GM23338 (cell line): ENCODE data around the gene KIF6. TPM values are rescaled to one million over a fixed set of nuclear protein-coding genes. Genes with fewer than 3 reads are reported as not detected.

Experiments used
- ATAC-seq: fragments of 200-7000 bp; cut with Tn5 transposase; 3 replicates; pipeline ENCODE4 v1.9.1; 2020
- DNase-seq: peaks from one replicate; pipeline ENCODE4 v3.0.0-alpha.2; 2015; ENCODE audit warnings: low spot score
- H2AFZ ChIP-seq: fragments of 200-600 bp; sonication (generic); 2 replicates; pipeline ENCODE4 v1.8.0; 2016; ENCODE audit warnings: antibody characterized with exemption, mild to moderate bottlenecking, moderate library complexity
- H3F3A ChIP-seq: fragments of 200-600 bp; sonication (generic); replicated peaks from 2 replicates; pipeline ENCODE4 v1.8.0; 2017; ENCODE audit warnings: antibody characterized with exemption, mixed run types, low read depth
- H3K27ac ChIP-seq: fragments of 200-600 bp; sonication (generic); 2 replicates; pipeline ENCODE4 v1.6.1; 2016; ENCODE audit warnings: low read depth
- H3K27me3 ChIP-seq: fragments of 200-600 bp; sonication (generic); 2 replicates; pipeline ENCODE4 v1.8.0; 2016; ENCODE audit warnings: mild to moderate bottlenecking, mixed run types, moderate library complexity; ENCODE audit not compliant: insufficient read depth
- H3K36me3 ChIP-seq: fragments of 200-600 bp; sonication (generic); 2 replicates; pipeline ENCODE4 v1.8.0; 2016; ENCODE audit warnings: mild to moderate bottlenecking; ENCODE audit not compliant: insufficient read depth
- H3K4me1 ChIP-seq: fragments of 200-600 bp; sonication (generic); 2 replicates; pipeline ENCODE4 v1.8.0; 2016; ENCODE audit warnings: mild to moderate bottlenecking, moderate library complexity; ENCODE audit not compliant: insufficient read depth
- H3K4me2 ChIP-seq: fragments of 200-600 bp; sonication (generic); 2 replicates; pipeline ENCODE4 v1.7.1; 2017; ENCODE audit warnings: mixed run types
- H3K4me3 ChIP-seq: fragments of 200-600 bp; sonication (generic); 2 replicates; pipeline ENCODE4 v1.6.1; 2016; ENCODE audit warnings: mixed run types
- H3K79me2 ChIP-seq: fragments of 200-600 bp; sonication (generic); replicated peaks from 2 replicates; pipeline ENCODE4 v1.8.0; 2017; ENCODE audit warnings: mild to moderate bottlenecking; ENCODE audit not compliant: insufficient read depth
- H3K9me2 ChIP-seq: fragments of 200-600 bp; sonication (generic); 2 replicates; pipeline ENCODE4 v1.8.0; 2017; ENCODE audit not compliant: insufficient read depth
- H4K20me1 ChIP-seq: fragments of 200-600 bp; sonication (generic); replicated peaks from 2 replicates; pipeline ENCODE4 v1.8.0; 2017; ENCODE audit warnings: mild to moderate bottlenecking; ENCODE audit not compliant: insufficient read depth
- H3K27ac Mint-ChIP-seq: 2 replicates; pipeline ENCODE4 v1.8.0; 2020; ENCODE audit warnings: inconsistent platforms, mild to moderate bottlenecking, moderate library complexity, mixed read lengths
- H3K27me3 Mint-ChIP-seq: 3 replicates; pipeline ENCODE4 v1.8.0; 2022; ENCODE audit warnings: low read depth, mild to moderate bottlenecking, moderate library complexity, mixed read lengths, inconsistent platforms; ENCODE audit not compliant: insufficient read depth, poor library complexity
- H3K36me3 Mint-ChIP-seq: 3 replicates; pipeline ENCODE4 v1.8.0; 2021; ENCODE audit warnings: low read depth, mild to moderate bottlenecking, inconsistent platforms, moderate library complexity, mixed read lengths
- H3K4me1 Mint-ChIP-seq: 3 replicates; pipeline ENCODE4 v1.8.0; 2020; ENCODE audit warnings: mild to moderate bottlenecking, inconsistent platforms, mixed read lengths
- H3K4me3 Mint-ChIP-seq: 3 replicates; pipeline ENCODE4 v1.8.0; 2021; ENCODE audit warnings: moderate library complexity, mild to moderate bottlenecking, inconsistent platforms, mixed read lengths
- H3K9me3 Mint-ChIP-seq: 3 replicates; pipeline ENCODE4 v1.8.0; 2020; ENCODE audit warnings: moderate library complexity, mild to moderate bottlenecking, inconsistent platforms, mixed read lengths
- CREB1 ChIP-seq: fragments of 250-450 bp; sonication (Bioruptor Pico); IDR thresholded peaks from 2 replicates; pipeline ENCODE4 v1.5.0; 2020; ENCODE audit warnings: low read depth, mild to moderate bottlenecking, moderate library complexity
- EZH2 ChIP-seq: fragments of 200-600 bp; sonication (generic); IDR thresholded peaks from one replicate; pipeline ENCODE4 v1.8.0; 2017; ENCODE audit warnings: antibody characterized with exemption, mild to moderate bottlenecking, low read depth; ENCODE audit not compliant: unreplicated experiment
- EZH2phosphoT487 ChIP-seq: fragments of 200-600 bp; sonication (generic); IDR thresholded peaks from one replicate; pipeline ENCODE4 v1.8.1; 2018; ENCODE audit warnings: antibody characterized with exemption; ENCODE audit not compliant: unreplicated experiment
- JUNB ChIP-seq: IDR thresholded peaks from one replicate; pipeline ENCODE4 v1.6.1; 2016; ENCODE audit warnings: antibody characterized with exemption; ENCODE audit not compliant: unreplicated experiment
- NANOG ChIP-seq: IDR thresholded peaks from 2 replicates; pipeline ENCODE4 v1.6.1; 2016; ENCODE audit warnings: antibody characterized with exemption, borderline replicate concordance
- POLR2AphosphoS5 ChIP-seq: IDR thresholded peaks from 2 replicates; pipeline ENCODE4 v1.6.1; 2016; ENCODE audit warnings: antibody characterized with exemption, low read depth
- STAT1 ChIP-seq: IDR thresholded peaks from one replicate; pipeline ENCODE4 v1.6.1; 2016; ENCODE audit warnings: antibody characterized with exemption; ENCODE audit not compliant: unreplicated experiment
- ZNF114 ChIP-seq: fragments of 250-450 bp; sonication (Bioruptor Pico); IDR thresholded peaks from 2 replicates; pipeline ENCODE4 v1.5.0; 2020; ENCODE audit warnings: mild to moderate bottlenecking, moderate library complexity
- ZNF331 ChIP-seq: fragments of 250-450 bp; sonication (Bioruptor Pico); IDR thresholded peaks from 2 replicates; pipeline ENCODE4 v1.5.0; 2020; ENCODE audit warnings: low read depth, mild to moderate bottlenecking, moderate library complexity
- polyA plus RNA-seq: library from polyadenylated mRNA; unstranded; fragments of >200 nt; fragmentation: Nextera tagmentation; extraction: Ambion mirVana; gene quantifications from 2 replicates; pipeline ENCODE4 v1.2.1, GENCODE V29; 2016
- total RNA-seq: library from RNA; depleted of rRNA; stranded (reverse); fragments of >200 nt; shearing (Covaris generic); gene quantifications from 2 replicates; pipeline ENCODE4 v1.2.3, GENCODE V29; 2014
- TF ChIP-seq, protein P1 (sequence below): fragments of 250-450 bp; sonication (Bioruptor Pico); IDR thresholded peaks from 2 replicates; pipeline ENCODE4 v1.5.0; 2020; ENCODE audit warnings: mild to moderate bottlenecking, moderate library complexity
- TF ChIP-seq, protein P2 (sequence below): IDR thresholded peaks from 2 replicates; pipeline ENCODE4 v1.6.1; 2016; ENCODE audit warnings: antibody characterized with exemption
- TF ChIP-seq, protein P3 (sequence below): IDR thresholded peaks from one replicate; pipeline ENCODE4 v1.6.1; 2018; ENCODE audit warnings: antibody characterized with exemption; ENCODE audit not compliant: unreplicated experiment
- TF ChIP-seq, protein P4 (sequence below), 2 experiments: fragments of 200-600 bp in 1 of 2; sonication (generic) in 1 of 2; conservative IDR thresholded peaks; 2 replicates each; pipeline versions ENCODE4 v1.5.1 to v1.6.1; 2016 to 2017; ENCODE audit warnings: antibody characterized with exemption in 2 of 2, low read depth in 2 of 2, mild to moderate bottlenecking in 2 of 2, moderate library complexity in 1 of 2

Gene KIF6
- total and polyA plus RNA-seq, 2 experiments from 2014 or later: 0.87 to 1.7 TPM

DNA sequence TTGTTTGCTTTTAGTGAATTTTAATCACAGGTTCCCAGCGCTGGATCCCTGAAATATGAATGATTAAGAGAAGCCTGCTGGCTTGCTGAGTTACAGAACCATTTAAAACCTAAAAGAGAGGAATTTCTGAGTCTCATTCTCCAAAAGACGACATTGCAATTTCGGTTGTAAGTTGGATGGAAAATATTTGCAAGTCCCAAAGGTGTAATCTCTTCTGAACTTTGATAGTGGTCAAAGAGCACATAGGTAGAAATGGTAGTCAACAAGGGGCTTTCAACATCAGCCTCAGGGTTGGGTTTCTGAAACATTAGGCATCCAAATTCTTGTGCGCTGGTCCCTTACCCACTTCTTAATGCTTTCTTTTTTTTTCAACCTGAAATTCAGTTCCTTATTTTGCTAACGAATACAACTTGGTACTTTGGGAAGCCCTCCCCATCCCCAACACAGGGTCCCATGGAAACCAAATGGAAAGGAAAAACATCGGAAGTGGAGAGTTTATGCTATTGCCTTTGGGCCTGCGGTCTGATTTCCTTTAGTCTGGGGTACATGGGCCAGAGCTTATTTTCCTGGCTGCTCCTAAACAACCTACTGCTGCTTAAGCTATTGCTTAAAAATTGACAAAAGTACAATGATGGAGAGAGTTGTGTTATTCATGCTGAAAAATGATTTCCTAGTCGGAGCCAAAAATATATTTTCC is 285.7 kb downstream of the KIF6 start:
- Histone ChIP-seq H3K27me3 (no peaks in the 10 kb centered on the region), H3F3A (no peaks in the 10 kb centered on the region), H3K9me2 (peaks cover 8% of the 10 kb centered on the region; the same call in 1 of the 2 replicates), H2AFZ (no peak overlapping the region), H3K4me2 (no peak overlapping the region), H3K79me2 (no peaks in the 10 kb centered on the region), H3K4me1 (no peaks in the 10 kb centered on the region; the same call in 1 of the 2 replicates), H3K4me3 (no peak overlapping the region), H3K27ac (no peak overlapping the region), H4K20me1 (no peaks in the 10 kb centered on the region), H3K36me3 (no peaks in the 10 kb centered on the region)
- no peak for ATAC-seq
- H3K36me3 Mint-ChIP-seq: no peaks in the 10 kb centered on the region
- DNase-seq: no peak
- H3K27me3 Mint-ChIP-seq: peaks cover 4% of the 10 kb centered on the region
- peaks cover under 1% of the 10 kb centered on the region; the same call in 1 of the 3 replicates for H3K4me1 Mint-ChIP-seq
- H3K4me3 Mint-ChIP-seq: no peak overlapping the region
- H3K9me3 Mint-ChIP-seq: no peaks in the 10 kb centered on the region
- H3K27ac Mint-ChIP-seq: no peak overlapping the region
- TF ChIP-seq EZH2phosphoT487 (no peak), CREB1 (CRISPR knock-in tag) (no peak), ZNF331 (CRISPR knock-in tag) (no peak), POLR2AphosphoS5 (no peak), NANOG (no peak), EZH2 (no peak), STAT1 (no peak), ZNF114 (CRISPR knock-in tag) (no peak), JUNB (no peak)
- TF ChIP-seq, protein P1, sequence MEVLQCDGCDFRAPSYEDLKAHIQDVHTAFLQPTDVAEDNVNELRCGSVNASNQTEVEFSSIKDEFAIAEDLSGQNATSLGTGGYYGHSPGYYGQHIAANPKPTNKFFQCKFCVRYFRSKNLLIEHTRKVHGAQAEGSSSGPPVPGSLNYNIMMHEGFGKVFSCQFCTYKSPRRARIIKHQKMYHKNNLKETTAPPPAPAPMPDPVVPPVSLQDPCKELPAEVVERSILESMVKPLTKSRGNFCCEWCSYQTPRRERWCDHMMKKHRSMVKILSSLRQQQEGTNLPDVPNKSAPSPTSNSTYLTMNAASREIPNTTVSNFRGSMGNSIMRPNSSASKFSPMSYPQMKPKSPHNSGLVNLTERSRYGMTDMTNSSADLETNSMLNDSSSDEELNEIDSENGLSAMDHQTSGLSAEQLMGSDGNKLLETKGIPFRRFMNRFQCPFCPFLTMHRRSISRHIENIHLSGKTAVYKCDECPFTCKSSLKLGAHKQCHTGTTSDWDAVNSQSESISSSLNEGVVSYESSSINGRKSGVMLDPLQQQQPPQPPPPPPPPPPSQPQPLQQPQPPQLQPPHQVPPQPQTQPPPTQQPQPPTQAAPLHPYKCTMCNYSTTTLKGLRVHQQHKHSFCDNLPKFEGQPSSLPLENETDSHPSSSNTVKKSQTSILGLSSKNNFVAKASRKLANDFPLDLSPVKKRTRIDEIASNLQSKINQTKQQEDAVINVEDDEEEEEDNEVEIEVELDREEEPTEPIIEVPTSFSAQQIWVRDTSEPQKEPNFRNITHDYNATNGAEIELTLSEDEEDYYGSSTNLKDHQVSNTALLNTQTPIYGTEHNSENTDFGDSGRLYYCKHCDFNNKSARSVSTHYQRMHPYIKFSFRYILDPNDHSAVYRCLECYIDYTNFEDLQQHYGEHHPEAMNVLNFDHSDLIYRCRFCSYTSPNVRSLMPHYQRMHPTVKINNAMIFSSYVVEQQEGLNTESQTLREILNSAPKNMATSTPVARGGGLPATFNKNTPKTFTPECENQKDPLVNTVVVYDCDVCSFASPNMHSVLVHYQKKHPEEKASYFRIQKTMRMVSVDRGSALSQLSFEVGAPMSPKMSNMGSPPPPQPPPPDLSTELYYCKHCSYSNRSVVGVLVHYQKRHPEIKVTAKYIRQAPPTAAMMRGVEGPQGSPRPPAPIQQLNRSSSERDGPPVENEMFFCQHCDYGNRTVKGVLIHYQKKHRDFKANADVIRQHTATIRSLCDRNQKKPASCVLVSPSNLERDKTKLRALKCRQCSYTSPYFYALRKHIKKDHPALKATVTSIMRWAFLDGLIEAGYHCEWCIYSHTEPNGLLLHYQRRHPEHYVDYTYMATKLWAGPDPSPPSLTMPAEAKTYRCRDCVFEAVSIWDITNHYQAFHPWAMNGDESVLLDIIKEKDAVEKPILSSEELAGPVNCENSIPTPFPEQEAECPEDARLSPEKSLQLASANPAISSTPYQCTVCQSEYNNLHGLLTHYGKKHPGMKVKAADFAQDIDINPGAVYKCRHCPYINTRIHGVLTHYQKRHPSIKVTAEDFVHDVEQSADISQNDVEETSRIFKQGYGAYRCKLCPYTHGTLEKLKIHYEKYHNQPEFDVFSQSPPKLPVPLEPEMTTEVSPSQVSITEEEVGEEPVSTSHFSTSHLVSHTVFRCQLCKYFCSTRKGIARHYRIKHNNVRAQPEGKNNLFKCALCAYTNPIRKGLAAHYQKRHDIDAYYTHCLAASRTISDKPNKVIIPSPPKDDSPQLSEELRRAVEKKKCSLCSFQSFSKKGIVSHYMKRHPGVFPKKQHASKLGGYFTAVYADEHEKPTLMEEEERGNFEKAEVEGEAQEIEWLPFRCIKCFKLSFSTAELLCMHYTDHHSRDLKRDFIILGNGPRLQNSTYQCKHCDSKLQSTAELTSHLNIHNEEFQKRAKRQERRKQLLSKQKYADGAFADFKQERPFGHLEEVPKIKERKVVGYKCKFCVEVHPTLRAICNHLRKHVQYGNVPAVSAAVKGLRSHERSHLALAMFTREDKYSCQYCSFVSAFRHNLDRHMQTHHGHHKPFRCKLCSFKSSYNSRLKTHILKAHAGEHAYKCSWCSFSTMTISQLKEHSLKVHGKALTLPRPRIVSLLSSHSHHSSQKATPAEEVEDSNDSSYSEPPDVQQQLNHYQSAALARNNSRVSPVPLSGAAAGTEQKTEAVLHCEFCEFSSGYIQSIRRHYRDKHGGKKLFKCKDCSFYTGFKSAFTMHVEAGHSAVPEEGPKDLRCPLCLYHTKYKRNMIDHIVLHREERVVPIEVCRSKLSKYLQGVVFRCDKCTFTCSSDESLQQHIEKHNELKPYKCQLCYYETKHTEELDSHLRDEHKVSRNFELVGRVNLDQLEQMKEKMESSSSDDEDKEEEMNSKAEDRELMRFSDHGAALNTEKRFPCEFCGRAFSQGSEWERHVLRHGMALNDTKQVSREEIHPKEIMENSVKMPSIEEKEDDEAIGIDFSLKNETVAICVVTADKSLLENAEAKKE (CRISPR knock-in tag): no peak
- TF ChIP-seq, protein P2, sequence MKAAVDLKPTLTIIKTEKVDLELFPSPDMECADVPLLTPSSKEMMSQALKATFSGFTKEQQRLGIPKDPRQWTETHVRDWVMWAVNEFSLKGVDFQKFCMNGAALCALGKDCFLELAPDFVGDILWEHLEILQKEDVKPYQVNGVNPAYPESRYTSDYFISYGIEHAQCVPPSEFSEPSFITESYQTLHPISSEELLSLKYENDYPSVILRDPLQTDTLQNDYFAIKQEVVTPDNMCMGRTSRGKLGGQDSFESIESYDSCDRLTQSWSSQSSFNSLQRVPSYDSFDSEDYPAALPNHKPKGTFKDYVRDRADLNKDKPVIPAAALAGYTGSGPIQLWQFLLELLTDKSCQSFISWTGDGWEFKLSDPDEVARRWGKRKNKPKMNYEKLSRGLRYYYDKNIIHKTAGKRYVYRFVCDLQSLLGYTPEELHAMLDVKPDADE: no peak
- TF ChIP-seq, protein P3, sequence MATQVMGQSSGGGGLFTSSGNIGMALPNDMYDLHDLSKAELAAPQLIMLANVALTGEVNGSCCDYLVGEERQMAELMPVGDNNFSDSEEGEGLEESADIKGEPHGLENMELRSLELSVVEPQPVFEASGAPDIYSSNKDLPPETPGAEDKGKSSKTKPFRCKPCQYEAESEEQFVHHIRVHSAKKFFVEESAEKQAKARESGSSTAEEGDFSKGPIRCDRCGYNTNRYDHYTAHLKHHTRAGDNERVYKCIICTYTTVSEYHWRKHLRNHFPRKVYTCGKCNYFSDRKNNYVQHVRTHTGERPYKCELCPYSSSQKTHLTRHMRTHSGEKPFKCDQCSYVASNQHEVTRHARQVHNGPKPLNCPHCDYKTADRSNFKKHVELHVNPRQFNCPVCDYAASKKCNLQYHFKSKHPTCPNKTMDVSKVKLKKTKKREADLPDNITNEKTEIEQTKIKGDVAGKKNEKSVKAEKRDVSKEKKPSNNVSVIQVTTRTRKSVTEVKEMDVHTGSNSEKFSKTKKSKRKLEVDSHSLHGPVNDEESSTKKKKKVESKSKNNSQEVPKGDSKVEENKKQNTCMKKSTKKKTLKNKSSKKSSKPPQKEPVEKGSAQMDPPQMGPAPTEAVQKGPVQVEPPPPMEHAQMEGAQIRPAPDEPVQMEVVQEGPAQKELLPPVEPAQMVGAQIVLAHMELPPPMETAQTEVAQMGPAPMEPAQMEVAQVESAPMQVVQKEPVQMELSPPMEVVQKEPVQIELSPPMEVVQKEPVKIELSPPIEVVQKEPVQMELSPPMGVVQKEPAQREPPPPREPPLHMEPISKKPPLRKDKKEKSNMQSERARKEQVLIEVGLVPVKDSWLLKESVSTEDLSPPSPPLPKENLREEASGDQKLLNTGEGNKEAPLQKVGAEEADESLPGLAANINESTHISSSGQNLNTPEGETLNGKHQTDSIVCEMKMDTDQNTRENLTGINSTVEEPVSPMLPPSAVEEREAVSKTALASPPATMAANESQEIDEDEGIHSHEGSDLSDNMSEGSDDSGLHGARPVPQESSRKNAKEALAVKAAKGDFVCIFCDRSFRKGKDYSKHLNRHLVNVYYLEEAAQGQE: no peak
- TF ChIP-seq, protein P4, sequence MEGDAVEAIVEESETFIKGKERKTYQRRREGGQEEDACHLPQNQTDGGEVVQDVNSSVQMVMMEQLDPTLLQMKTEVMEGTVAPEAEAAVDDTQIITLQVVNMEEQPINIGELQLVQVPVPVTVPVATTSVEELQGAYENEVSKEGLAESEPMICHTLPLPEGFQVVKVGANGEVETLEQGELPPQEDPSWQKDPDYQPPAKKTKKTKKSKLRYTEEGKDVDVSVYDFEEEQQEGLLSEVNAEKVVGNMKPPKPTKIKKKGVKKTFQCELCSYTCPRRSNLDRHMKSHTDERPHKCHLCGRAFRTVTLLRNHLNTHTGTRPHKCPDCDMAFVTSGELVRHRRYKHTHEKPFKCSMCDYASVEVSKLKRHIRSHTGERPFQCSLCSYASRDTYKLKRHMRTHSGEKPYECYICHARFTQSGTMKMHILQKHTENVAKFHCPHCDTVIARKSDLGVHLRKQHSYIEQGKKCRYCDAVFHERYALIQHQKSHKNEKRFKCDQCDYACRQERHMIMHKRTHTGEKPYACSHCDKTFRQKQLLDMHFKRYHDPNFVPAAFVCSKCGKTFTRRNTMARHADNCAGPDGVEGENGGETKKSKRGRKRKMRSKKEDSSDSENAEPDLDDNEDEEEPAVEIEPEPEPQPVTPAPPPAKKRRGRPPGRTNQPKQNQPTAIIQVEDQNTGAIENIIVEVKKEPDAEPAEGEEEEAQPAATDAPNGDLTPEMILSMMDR (conservative IDR thresholded peaks at IDR 0.05; ENCODE audit: low read depth in 2 of 2): no peak
